HG02678 (cell line): ENCODE data around the gene OR2V1.
"Not testable (repeated sequence)": the region's sequence is repeated elsewhere in the genome, so short reads cannot be mapped to it uniquely, and the experiment has no call there.

ENCODE experiments used
- ATAC-seq: cut with Tn5 transposase; IDR thresholded peaks from one replicate; pipeline ENCODE4 v1.9.1; 2021; ENCODE audit warnings: mild to moderate bottlenecking, moderate library complexity; ENCODE audit not compliant: unreplicated experiment

The OR2V1 gene

DNA sequence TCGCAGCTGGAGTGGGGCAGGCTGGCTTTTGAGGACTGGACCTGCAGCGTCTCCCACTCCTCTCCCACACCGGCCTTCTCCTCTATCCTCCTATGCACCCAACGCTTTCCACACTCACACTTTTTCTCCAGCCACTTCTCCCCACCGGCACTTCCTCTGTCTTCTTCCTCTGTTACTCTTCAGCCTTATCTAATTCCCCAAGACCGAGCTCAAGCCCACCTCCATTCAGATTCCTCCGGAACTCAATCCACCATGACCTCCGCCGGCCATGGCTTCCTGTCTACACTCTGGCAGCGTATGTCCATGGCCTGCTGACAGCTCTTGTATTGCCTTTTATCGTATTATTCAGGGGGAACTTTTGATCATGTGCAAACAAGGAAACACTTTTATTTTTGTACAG, 545 bp upstream of the OR2V1 start:
- ATAC-seq = no peak

DNA sequence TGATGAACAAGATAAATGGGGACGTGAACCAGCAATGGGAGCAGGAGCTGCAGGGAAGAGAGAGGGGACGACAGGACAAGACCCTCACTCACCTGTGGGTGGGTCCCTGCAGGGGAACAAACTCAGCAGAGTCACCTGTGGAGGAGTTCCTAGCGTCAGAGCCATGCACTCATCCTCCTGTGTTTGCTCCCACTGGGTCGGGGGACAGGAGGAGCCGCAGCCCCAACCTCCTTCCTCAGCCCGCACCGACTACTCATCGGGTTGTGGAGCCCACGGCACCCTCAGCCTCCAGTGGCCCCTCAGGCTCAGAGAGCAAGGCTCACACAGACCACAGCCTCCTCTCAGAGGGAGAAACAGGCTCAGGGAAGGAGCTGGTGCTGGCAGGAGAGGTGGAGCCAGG, 888 bp downstream of the OR2V1 start:
- not testable (repeated sequence) for ATAC-seq

DNA sequence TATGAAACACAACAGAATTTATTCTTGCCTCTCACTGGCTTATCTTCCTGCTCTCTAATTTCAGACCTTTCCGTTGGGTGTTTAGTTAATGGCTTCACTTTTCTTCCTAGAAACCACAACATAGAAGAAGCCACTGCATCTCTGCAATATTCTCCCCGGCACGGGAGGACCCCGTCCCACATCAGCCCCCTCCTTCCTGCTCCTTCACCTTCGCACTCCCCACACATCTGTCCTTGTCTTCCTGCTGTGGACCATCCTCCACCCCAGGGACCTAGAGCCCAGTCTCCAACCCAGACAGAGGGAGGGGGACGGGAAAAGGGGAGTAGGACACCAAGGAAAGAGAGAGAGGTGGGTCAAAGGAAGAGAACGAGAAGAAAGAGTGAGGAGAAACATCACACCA, 1.4 kb downstream of the OR2V1 start:
- ATAC-seq = no peak

DNA sequence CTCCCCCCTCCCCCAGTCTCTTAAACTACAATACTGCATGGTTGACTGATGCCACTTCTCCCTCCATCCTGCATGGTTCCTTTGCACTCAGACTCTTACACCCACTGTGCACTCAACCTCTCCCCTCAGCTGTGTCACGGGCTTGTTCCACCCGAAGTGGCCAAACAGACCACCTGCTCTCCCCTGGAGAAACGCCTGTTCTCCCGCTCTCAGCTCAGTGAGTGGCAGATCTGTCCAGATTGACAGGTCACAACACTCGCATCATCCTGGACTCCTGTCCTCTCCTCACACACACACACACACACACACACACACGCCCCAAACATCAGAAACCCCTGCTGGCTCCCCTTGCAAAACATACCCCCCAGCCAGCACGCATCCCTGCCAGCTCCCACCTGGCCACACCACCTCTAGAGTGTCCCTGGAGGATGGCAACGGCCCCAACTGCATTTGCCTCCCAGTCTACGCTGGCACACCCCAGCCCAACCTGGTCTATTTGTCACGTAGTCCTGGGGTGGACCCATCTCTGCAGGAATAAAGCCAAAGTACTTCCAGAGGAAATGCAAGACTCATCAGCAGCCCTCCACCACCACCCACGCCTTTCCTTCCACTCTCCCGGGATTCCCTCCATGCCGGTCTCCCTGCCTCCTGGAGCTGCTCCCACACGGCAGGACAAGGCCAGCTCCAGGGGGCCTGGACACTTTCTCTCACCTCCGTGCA, 2.9 kb downstream of the OR2V1 start:
- no peak for ATAC-seq

DNA sequence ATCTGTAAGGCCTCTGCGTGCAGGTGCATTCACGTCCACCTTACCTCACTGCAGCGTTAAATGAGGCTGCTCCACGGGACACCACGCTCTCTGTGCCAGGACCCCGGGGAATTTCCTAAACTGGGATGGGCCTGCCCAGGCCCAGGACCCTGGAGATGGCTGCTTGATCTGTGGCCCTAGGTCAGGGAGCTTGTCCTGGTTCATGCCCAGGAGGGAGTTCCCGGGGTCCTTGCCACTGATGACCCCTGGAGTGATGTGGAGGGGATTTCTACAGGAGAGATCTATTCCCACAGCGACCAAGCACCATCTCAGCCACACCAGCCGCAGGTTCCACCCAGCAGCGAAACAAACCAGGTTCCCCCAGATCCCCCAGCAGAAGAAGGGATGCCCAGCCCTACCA, 3.5 kb downstream of the OR2V1 start:
- ATAC-seq = no peak

DNA sequence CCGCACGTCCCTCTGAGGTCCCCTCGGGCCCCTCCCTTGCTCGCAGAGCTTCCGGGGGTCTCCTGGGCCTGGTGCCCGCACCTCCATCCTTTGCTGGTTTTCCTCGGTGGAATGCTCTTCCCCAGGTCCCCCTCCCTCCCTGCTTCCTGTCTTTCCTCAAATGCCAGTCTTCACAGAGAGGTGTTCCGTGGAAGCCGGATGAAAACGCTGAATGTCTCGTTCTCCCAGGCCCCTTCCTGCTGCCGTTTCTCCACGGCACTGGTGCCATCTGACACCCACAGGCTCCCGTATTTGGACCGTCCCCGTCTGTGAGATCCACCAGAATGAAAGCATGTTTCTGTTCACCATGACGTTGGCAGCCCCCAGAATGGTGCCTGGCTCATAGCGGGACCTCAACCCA, 4.1 kb downstream of the OR2V1 start:
- no peak for ATAC-seq

DNA sequence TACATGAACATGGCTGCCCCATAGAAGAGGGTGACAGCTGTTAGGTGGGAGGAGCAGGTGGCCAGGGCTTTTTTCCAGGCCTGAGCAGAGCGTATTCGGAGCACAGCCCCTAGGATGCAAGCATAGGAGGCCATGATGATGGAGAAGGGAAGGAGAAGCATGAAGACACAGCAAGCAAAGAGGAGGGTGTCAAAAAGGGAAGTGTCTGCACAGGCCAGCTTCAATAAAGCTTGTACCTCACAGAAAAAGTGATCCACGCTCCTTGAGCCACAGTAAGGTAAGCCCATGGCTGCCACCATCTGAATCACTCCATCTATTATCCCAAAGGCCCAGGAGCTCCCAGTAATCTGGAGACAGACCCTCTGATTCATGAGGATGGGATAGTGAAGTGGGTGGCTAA, 6.4 kb downstream of the OR2V1 start:
- ATAC-seq = no peak

DNA sequence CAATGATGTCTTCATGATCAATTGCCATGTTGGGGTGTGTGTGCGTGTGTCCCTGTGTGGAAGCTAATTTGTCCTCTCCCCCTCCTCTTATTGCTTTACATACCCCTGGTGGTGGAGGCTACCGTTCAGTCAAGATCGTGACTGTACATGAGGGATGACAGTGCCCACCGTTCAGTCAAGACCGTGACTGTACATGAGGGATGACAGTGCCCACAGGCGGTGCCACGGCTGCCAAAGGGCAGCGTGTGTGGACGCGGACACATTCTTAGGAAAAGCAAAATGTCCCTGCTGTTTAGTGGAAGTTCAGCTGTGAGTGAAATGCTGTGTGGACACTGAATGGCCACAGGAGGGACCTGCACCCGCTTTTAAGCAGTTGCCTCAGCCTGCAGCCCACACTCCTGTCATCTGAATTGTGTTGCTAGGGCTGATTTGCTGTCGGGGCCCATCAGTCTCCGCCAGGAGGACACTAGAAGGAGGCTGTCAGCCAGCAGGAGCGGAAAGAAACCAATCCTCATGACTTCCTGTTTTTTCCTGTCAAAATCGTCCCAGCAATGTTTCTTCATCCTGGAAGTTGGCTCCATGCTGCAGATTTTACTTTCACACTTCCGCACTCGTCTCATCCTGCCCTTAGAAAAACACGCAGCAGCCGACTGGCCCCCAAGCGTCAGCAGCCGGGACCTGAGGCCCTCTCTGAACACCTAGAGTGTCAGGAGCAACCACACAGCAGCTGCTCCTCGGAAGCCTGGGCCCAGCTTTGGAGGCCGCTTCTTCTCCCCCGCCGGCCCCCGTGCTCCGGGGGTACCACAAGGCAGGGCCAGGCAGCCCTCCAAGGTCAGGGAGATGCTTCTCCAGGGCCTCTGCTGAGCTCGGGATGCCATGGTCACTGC, 9.1 kb downstream of the OR2V1 start:
- no peak for ATAC-seq

DNA sequence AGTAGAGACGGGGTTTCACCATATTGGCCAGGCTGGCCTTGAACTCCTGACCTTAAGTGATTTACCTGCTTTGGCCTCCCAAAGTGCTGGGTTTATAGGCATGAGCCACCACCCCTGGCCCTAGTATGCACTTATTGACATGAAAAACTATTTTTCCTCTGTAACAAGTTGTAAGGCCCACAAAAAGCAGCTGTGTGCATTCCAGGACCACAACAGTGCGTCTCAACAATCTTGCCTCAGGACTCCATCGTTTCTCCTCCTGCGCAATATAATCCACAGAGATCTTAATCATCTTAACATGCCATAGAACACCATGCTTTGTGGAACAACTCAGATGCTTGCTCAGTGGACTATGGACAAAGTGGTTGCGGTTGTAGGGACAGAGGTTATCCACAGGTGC, 10.2 kb downstream of the OR2V1 start:
- no peak for ATAC-seq

DNA sequence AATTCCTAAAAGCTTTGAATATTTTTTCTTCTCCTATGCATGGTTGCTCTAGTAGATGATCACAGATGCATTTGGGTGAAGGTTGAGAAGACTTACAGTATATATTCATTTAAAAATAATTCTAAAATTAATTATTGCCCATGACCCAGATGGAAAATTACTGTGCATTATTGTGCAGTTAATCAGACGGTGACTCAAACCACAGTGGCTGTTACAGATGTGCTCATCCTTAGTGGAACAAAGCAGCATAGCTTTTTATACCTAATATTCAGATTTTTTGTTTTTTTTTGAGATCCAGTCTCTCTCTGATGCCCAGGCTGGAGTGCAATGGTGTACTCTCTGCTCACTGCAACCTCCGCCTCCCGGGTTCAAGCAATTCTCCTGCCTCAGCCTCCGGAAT, 10.7 kb downstream of the OR2V1 start:
- no peak for ATAC-seq

DNA sequence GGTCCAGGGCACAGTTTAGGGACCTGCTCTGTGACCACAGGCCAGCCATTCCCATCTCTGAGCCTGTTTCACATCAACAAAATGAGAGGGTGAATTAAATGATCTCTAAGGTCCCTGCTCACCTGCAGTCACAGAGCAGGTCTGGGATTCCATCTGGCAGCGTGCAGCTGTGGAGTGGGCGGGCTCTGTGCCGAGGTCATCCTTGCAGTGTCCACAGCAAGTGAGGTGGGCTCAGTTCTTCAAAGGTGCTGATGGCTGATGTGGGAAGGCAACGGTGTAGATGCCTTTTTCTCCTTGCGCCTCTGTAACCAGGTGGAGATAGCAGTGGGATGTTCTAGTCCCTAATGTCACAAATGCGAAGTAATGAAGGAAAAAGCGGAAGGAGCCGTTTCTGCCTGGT, 11.9 kb downstream of the OR2V1 start:
- ATAC-seq = no peak

DNA sequence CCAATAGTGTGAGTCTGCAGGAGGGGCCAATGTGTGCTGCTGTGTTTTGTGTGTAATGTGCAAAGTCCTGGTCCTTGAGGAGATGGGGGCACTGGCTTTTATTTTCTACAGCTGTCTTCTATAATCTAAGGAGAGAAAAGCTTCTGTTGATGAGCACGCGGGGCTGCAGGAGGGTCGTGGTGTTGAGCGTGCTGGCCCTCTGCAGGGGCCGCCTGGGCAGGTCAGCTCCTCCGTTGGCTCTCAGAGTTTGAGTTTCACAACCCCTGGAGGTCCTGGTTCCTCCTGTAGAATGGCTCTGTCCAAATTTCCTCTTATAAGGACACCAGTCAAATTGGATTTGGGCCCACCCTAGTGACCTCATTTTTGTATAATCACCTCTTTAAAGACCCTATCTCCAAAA, 12.6 kb downstream of the OR2V1 start:
- ATAC-seq = no peak

DNA sequence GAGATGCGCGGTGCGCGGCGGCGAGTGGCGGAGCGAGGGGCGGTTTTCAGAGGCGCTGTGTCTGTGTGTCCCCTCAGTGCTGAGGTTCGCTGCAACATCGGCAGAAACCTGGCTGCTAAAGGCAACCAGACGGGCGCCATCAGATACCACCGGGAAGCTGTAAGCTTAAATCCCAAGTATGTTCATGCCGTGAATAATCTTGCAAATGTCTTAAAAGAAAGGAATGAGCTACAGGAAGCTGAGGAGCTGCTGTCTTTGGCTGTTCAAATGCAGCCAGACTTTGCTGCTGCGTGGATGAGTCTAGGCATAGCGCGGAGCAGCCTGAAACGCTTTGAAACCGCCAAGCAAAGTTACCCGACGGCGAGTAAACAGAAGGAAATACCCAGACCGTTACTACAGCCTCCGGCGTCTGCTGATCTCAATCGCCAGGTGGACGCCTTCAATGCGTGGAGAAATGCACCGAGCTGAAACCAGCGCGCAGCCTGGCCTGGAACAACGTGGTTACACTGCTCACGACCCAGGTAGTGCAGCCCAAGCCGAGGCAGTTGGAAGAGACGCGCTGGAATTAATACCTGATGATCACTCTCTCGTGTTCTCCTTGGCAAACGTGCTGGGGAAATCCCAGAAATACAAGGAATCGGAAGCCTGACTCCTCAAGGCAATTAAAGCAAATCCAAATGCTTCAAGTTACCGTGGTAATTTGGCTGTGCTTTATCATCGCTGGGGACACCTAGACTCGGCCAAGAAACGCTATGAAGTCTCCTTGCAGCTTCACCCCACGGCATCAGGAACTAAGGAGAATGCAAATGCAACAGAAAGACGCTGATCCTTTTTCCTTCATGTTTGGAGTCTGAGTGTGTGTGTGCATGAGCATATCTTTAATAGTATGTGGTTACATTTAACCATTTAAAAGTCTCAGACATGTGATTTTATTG, 15.9 kb downstream of the OR2V1 start:
- no peak for ATAC-seq

DNA sequence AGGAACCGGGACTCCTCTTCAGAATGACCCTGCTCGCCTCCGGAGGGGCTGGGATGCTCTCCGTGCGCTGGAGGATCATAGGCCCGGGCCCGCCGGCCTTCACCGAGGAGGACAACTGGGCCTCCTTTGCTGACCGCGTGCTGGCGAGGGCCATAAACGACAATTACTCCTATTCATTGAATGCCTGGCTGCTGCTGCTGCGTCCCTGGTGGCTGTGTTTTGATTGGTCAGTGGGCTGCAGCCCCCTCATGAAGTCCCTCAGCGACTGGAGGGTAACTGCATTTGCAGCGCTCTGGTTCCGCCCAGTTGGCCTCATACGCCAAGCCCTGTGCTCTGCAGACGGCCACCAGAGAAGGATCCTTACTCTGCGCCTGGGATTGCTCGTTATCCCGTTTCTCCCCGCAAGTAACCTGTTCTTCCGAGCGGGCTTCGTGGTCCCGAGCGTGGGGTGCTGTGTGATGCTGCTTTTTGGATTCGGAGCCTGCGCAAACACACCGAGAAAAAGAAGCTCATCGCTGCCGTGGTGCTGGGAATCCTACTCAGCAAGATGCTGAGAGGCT, 16.6 kb downstream of the OR2V1 start:
- no peak for ATAC-seq

DNA sequence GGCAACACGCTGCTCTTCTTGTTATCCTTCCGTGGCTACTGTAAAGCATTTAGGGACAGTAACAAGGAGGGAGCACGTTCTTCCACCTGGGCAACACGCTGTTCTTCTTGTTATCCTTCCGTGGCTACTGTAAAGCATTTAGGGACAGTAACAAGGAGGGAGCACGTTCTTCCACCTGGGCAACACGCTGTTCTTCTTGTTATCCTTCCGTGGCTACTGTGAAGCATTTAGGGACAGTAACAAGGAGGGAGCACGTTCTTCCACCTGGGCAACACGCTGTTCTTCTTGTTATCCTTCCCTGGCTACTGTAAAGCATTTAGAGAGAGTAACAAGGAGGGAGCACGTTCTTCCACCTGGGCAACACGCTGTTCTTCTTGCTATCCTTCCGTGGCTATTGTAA, 17.4 kb downstream of the OR2V1 start:
- ATAC-seq = not testable (repeated sequence)

DNA sequence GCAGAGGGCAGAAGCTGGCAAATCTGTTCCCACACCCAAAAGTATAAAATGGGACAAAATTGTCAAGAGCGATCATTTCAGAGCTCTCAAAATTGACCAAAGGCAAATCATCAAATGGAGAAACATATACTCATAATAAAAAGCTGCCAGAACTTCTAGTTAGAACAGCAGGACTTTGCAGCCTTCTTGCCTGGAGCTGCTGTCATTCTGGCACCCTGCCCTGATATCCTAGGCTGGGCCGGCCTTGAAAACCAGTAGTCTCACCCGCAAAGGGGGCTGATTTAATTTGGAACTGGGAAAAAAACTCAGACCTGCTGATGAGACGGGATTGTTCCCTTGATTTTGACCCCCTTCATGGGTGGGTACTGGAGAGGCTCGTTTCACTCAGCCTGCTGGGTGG, 18.5 kb downstream of the OR2V1 start:
- ATAC-seq = no peak

DNA sequence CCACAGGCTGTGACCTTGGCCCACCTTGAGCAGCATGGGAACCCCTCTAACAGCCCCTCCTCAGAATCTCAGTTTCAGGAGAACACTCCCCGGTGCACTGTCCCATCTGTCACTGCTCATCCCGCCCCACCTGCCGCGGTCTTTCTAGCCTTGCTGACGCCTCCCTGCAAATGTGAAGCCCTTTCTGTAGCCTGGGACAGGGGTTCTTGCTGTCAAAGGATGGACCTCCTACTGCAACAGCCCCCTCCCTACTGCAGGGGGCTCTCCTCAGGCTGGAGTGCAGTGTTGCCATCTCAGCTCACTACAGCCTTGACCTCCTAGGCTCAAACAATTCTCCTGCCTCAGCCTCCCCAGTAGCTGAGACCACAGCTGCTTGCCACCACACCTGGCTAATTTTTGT, 20.0 kb downstream of the OR2V1 start:
- ATAC-seq = no peak

DNA sequence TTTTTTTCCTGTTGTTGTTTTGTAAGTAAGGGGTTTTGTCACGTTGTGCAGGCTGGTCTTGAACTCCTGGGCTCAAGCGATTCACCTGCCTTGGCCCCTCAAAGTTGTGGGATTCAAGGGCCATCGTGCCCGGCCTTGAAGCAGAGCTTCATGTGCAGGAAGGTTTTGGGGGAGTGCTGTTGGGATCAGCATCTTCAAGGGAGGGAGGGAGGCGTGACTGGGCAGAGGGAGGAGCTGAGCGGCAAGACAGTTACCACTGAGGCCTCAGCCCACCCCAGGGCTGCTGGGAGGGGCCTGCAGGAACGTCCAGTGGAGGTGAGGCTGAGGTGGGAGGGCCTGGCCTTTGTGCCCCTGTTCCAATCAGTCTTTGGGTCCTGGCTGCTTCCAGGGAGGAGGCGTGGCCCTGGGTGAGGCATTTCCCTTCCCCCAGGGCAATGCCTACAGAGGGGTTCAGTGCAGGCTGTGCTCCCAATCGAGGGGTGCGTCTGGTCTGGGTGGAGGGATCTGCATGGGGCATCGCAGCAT, 21.4 kb downstream of the OR2V1 start:
- ATAC-seq = no peak

DNA sequence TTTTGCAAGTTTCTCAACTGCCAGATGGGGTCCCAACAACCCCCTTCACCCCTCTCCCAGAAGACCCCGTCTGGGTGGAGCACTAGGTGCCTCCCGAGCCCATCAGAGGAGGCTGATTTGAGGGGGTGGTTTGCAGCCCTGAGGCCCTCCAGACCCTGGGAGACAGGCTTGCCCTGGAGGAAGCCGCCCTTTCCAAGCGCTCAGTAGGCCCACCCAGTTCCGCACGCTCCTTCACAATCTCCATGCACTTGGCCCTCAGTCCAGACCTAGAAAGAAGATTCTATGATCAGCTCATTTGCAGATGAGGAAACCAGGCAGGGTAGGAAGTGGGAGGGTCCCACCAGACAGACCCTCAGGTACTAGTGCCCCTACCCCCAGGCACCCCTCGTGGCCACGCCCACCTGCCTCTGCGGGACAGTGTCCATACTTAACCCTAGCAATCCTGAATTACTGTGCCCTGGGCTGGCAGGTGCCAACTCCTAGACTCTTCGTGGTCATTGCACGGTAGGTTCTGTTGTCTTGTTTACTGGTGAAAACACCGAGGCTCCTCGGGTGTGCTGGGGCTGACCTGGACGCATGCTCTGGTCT, 22.3 kb downstream of the OR2V1 start:
- no peak for ATAC-seq

DNA sequence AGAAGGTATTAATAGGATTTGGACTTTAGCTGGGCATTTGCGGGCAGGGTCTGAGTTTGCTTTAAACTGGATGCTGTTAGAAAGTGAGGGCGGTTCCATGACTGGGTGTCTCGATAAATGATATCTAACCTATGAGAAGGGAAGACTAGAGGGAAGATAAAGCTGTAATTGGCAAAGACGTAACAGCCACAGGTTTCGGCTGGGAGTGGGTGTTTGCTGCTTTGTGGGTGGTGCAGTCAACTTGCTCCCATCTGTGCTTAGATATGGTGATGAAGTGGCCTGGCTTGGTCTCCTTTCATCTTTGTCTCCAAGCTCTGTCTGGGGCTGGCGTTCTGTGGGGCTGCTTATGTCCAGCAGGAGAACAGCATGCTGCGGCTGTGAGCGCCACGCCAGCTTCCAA, 23.3 kb downstream of the OR2V1 start:
- ATAC-seq = no peak
